Stimulated activated CD8-positive, alpha-beta memory T cell treated with anti-CD3 and anti-CD28 coated beads, Interleukin-2, amount 100 ng/mL, for 48 hours (primary cell): ENCODE results near the gene RXFP4.
"Not testable (repeated sequence)": the region's sequence is repeated elsewhere in the genome, so short reads cannot be mapped to it uniquely, and the experiment has no call there.

Source experiments
- DNase-seq, 2 donors: peaks; one replicate each; pipeline ENCODE4 v3.0.0-alpha.2; 2020; ENCODE audit warnings: low read depth in 2 of 2

The RXFP4 gene

DNA sequence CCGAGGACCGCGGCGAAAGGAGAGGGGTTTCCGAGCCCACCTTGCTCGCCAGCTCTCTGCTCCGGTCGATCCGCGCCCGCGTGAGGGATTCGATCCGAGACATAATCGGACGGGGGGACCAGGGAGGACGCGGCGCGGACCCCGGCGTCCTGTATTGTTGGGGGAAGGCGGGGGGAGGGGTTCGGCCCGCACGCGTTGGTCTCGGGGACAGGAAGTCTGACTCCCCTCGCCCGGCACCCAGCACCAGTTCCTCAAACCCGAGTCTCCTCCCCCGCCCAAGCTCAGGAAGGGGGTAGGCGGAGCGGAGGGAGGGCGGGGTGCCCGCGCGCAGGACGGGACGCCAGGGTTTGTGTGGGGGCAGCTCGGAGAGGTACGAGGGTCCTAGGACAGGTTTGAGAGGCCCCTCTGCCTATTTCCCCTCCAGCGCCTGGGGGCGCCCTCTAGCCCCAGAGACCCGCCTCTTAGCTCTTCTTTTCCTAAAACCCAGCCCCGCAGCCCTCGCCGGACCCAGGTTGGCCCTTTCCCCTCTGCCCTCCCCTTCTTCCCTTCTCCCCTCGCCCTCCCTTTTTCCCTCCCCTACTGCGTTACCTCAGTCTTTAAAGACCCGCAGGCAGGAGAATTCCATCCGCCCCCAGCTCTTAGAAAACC is 37.0 kb downstream of the RXFP4 start, which contains the start of gene ARHGEF2:
TSS of gene ARHGEF2 (minus strand) at position 223 of the 648 bp plus-strand sequence. CDS start at position 103, 120 bp downstream.
- DNase-seq = peak; percentile 80 to 87

DNA sequence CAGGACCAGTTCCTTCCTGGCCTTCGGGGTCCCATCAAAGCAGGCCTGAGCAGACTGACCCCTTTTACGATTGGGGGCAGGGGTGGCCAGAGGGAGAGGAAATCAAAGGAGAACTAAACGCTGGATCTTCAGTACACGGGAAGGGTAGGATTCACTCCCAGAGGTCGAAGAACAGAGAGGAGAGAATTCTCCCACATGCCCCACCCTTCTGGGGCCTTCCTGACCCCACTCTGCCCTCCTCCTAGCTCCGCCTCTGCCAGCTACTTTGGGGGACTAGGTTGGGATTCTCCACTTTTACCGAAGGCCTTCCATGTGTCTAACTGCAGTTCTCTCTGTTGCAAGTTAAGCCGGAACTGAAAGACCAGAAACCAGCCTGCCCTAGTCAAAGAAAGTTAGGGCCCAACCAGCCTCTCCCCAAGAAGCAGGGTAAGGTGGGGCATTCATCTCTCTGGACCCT is 37.6 kb downstream of the RXFP4 start:
- DNase-seq = no peak

- DNase-seq = no peak
These were observed 38.3 kb downstream of the RXFP4 start for GRCh38 chr1:155979597-155980343.

GRCh38 chr1:155981266-155982088 is 40.0 kb downstream of the RXFP4 start:
- DNase-seq = no peak

GRCh38 chr1:155982106-155982505 is 40.7 kb downstream of the RXFP4 start:
- no peak for DNase-seq

- DNase-seq = no peak
These were observed 42.0 kb downstream of the RXFP4 start for GRCh38 chr1:155983191-155984024.

- no peak for DNase-seq
These were observed 42.9 kb downstream of the RXFP4 start for GRCh38 chr1:155984341-155984740.

- DNase-seq = not testable (repeated sequence)
These were observed 43.6 kb downstream of the RXFP4 start for GRCh38 chr1:155984903-155985645.

- peak; percentile 53 to 63 for DNase-seq
These were observed 48.0 kb downstream of the RXFP4 start for GRCh38 chr1:155989242-155990004.

- no peak for DNase-seq
These were observed 48.7 kb downstream of the RXFP4 start for GRCh38 chr1:155990005-155990739.
